Measurements from ENCODE around the gene ILF2.

ILF2 gene

DNA sequence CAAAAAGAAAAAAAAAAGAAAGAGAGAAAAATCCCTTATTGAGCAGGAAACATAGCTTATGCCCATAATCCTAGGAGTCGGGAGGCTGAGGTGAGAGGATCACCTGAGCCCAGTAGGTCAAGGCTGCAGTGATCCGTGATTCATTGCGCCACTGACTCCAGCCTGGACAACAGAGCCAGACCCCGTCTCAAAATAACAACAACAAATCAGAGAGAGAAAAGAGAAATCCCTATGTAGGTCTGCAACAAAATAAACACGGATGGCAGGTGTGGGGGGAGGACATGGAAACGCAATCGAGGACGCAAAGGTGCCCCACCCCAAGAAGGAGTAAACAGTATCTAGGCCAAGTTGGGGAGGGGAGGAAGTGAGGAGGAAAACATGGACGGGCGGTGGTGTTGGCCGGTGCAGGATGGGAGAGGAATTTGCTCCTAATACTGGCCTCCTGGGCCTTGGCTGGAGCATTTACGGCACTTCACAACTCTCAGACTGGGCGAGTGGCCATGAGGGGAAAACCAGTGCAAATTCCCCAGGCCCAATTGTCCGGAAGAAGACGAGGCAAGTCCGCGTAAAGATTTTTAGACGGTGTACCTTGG lies 37.5 kb downstream of the ILF2 start:
- TF ChIP-seq TAF1 (IDR thresholded peaks at IDR 0.05; ENCODE audit: low read depth) (no peak), RAD21 (IDR thresholded peaks at IDR 0.05; ENCODE audit: low read depth) (no peak), EP300 (IDR thresholded peaks at IDR 0.05; ENCODE audit: borderline replicate concordance) (no peak), CREB1 (IDR thresholded peaks at IDR 0.05; ENCODE audit: low read depth) (no peak), ZBTB7A (IDR thresholded peaks at IDR 0.05; ENCODE audit: low read depth) (no peak), CEBPB (IDR thresholded peaks at IDR 0.05) (no peak), TCF12 (IDR thresholded peaks at IDR 0.05; ENCODE audit: low read depth) (no peak), EGR1 (IDR thresholded peaks at IDR 0.05) (no peak), FOXM1 (IDR thresholded peaks at IDR 0.05; ENCODE audit: borderline replicate concordance, low read depth) (no peak), YY1 (IDR thresholded peaks at IDR 0.05; ENCODE audit: low read depth) (no peak), TEAD4 (IDR thresholded peaks at IDR 0.05) (no peak), NFIC (IDR thresholded peaks at IDR 0.05) (no peak)
- TF ChIP-seq, protein P1, sequence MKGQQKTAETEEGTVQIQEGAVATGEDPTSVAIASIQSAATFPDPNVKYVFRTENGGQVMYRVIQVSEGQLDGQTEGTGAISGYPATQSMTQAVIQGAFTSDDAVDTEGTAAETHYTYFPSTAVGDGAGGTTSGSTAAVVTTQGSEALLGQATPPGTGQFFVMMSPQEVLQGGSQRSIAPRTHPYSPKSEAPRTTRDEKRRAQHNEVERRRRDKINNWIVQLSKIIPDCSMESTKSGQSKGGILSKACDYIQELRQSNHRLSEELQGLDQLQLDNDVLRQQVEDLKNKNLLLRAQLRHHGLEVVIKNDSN (IDR thresholded peaks at IDR 0.05), result no peak
- TF ChIP-seq, protein P2, sequence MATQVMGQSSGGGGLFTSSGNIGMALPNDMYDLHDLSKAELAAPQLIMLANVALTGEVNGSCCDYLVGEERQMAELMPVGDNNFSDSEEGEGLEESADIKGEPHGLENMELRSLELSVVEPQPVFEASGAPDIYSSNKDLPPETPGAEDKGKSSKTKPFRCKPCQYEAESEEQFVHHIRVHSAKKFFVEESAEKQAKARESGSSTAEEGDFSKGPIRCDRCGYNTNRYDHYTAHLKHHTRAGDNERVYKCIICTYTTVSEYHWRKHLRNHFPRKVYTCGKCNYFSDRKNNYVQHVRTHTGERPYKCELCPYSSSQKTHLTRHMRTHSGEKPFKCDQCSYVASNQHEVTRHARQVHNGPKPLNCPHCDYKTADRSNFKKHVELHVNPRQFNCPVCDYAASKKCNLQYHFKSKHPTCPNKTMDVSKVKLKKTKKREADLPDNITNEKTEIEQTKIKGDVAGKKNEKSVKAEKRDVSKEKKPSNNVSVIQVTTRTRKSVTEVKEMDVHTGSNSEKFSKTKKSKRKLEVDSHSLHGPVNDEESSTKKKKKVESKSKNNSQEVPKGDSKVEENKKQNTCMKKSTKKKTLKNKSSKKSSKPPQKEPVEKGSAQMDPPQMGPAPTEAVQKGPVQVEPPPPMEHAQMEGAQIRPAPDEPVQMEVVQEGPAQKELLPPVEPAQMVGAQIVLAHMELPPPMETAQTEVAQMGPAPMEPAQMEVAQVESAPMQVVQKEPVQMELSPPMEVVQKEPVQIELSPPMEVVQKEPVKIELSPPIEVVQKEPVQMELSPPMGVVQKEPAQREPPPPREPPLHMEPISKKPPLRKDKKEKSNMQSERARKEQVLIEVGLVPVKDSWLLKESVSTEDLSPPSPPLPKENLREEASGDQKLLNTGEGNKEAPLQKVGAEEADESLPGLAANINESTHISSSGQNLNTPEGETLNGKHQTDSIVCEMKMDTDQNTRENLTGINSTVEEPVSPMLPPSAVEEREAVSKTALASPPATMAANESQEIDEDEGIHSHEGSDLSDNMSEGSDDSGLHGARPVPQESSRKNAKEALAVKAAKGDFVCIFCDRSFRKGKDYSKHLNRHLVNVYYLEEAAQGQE (IDR thresholded peaks at IDR 0.05; ENCODE audit: low read depth), result no peak
- TF ChIP-seq, protein P3, sequence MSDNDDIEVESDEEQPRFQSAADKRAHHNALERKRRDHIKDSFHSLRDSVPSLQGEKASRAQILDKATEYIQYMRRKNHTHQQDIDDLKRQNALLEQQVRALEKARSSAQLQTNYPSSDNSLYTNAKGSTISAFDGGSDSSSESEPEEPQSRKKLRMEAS (IDR thresholded peaks at IDR 0.05), result no peak

DNA sequence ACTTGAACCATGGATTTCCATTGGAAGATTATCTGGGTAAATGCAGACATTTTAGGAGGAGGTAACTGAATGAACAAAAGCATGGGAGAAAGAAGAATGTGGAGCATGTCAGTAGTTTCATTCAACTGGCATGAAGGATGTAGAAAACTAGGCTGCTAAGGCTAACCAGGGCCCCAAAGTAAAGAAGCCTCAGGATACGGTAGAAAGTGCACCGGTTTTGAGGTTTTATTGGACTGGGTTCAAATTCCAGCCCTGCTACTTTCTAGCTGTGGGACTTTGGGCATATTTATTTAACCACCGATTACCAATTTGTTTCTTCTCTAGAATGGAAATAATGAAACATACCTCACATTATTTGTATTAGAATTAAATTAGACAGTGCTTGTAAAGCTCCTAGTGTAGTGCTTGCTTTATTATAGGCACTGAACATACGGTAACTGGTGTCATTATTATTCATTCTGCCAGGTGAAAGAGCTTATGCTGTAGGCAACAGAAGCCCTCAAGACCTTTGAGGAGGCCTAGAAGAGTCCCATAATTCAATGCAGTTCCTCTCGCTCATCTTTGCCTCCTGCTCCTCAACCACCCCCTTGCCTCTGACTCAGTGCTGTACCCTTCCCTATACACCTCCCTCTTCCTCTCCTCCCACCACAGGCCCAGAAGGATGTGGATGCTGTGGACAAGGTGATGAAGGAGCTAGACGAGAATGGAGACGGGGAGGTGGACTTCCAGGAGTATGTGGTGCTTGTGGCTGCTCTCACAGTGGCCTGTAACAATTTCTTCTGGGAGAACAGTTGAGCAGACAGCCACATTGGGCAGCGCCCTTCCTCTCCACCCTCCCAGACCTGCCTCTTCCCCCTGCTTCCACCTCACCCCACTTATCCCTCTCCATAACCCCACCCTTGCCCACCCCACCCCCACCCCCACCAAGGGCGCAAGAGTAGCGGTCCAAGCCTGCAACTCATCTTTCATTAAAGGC lies 39.5 kb downstream of the ILF2 start:
- TF ChIP-seq, protein P1 (IDR thresholded peaks at IDR 0.05), result no peak
- TF ChIP-seq ZBTB7A (IDR thresholded peaks at IDR 0.05; ENCODE audit: low read depth) (no peak), EGR1 (IDR thresholded peaks at IDR 0.05) (no peak), TEAD4 (IDR thresholded peaks at IDR 0.05) (no peak), EP300 (IDR thresholded peaks at IDR 0.05; ENCODE audit: borderline replicate concordance) (no peak), CREB1 (IDR thresholded peaks at IDR 0.05; ENCODE audit: low read depth) (no peak), YY1 (IDR thresholded peaks at IDR 0.05; ENCODE audit: low read depth) (no peak), TCF12 (IDR thresholded peaks at IDR 0.05; ENCODE audit: low read depth) (no peak), FOXM1 (IDR thresholded peaks at IDR 0.05; ENCODE audit: borderline replicate concordance, low read depth) (no peak), CEBPB (IDR thresholded peaks at IDR 0.05) (no peak), NFIC (IDR thresholded peaks at IDR 0.05) (no peak), RAD21 (IDR thresholded peaks at IDR 0.05; ENCODE audit: low read depth) (no peak), TAF1 (IDR thresholded peaks at IDR 0.05; ENCODE audit: low read depth) (no peak)
- TF ChIP-seq, protein P2 (IDR thresholded peaks at IDR 0.05; ENCODE audit: low read depth), result no peak
- TF ChIP-seq, protein P3 (IDR thresholded peaks at IDR 0.05), result no peak

DNA sequence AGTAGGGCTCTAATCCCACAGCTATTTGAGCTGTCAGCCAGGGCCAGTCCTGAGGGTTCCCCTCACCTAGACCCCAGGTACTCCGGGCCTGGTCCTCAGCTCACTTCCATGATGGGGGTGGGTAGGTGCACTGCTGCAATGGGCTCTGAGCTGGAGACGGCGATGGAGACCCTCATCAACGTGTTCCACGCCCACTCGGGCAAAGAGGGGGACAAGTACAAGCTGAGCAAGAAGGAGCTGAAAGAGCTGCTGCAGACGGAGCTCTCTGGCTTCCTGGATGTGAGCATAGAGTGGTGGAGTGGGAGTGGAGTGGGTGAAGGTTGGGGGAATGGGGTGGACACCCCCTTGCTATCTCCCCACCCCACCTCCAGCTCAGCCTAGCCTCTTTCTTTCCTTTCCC lies 40.4 kb downstream of the ILF2 start:
- no peak for TF ChIP-seq NFIC (IDR thresholded peaks at IDR 0.05)
- TF ChIP-seq, protein P3 (IDR thresholded peaks at IDR 0.05), result no peak

DNA sequence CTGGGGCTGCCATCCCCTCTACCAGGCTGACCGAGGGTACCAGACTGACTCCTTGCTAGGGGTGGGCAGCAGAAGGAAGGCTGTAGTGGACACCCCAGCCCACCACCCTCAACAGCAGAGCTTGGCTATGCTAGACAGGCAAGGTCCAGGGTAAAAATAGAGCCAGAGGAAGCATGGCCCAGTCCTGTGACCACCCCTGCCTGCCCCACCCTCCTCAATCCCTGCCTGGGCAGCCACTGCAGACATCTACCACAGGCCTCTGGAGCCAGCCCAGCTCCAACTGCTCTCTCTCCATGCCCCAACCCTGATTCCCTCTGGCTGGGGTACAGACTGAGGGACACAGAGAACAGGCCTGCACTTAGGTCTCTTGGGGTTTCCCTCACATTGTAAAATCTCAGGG lies 40.8 kb downstream of the ILF2 start:
- TF ChIP-seq CEBPB (IDR thresholded peaks at IDR 0.05) (no peak), YY1 (IDR thresholded peaks at IDR 0.05; ENCODE audit: low read depth) (no peak), FOXM1 (IDR thresholded peaks at IDR 0.05; ENCODE audit: borderline replicate concordance, low read depth) (no peak), TAF1 (IDR thresholded peaks at IDR 0.05; ENCODE audit: low read depth) (no peak), ZBTB7A (IDR thresholded peaks at IDR 0.05; ENCODE audit: low read depth) (no peak), NFIC (IDR thresholded peaks at IDR 0.05) (no peak), EGR1 (IDR thresholded peaks at IDR 0.05) (no peak), RAD21 (IDR thresholded peaks at IDR 0.05; ENCODE audit: low read depth) (no peak), TEAD4 (IDR thresholded peaks at IDR 0.05) (no peak), EP300 (IDR thresholded peaks at IDR 0.05; ENCODE audit: borderline replicate concordance) (no peak), TCF12 (IDR thresholded peaks at IDR 0.05; ENCODE audit: low read depth) (no peak), CREB1 (IDR thresholded peaks at IDR 0.05; ENCODE audit: low read depth) (no peak)
- TF ChIP-seq, protein P3 (IDR thresholded peaks at IDR 0.05), result no peak
- TF ChIP-seq, protein P2 (IDR thresholded peaks at IDR 0.05; ENCODE audit: low read depth), result no peak
